Neural cell (in vitro differentiated cells): ENCODE data around the gene FOXJ1.

ENCODE experiments used
- CTCF ChIP-seq: fragments of 450-650 bp; IDR thresholded peaks from 2 replicates; pipeline ENCODE4 v1.5.1; 2014; ENCODE audit warnings: antibody characterized with exemption, mild to moderate bottlenecking, moderate library complexity; ENCODE audit not compliant: poor library complexity, severe bottlenecking
- EP300 ChIP-seq: fragments of 450-650 bp; conservative IDR thresholded peaks from 2 replicates; pipeline ENCODE4 v1.6.1; 2014; ENCODE audit warnings: antibody characterized with exemption, mild to moderate bottlenecking, moderate library complexity; ENCODE audit not compliant: poor library complexity, severe bottlenecking
- EZH2 ChIP-seq: fragments of 200-600, 300-800 bp; shearing (Covaris generic), sonication (generic); IDR thresholded peaks from 2 replicates; pipeline ENCODE4 v1.6.1; 2014; ENCODE audit warnings: antibody characterized with exemption, low read length, borderline replicate concordance, mild to moderate bottlenecking; ENCODE audit not compliant: insufficient read depth, poor library complexity, severe bottlenecking
- POLR2AphosphoS5 ChIP-seq: IDR thresholded peaks from 2 replicates; pipeline ENCODE4 v1.6.1; 2012
- RAD21 ChIP-seq: fragments of 450-650 bp; conservative IDR thresholded peaks from 2 replicates; pipeline ENCODE4 v1.6.1; 2014; ENCODE audit warnings: antibody characterized with exemption, mild to moderate bottlenecking, moderate library complexity
- TF ChIP-seq, protein P1 (sequence below): IDR thresholded peaks from 2 replicates; pipeline ENCODE4 v1.6.1; 2012; ENCODE audit warnings: borderline replicate concordance

DNA sequence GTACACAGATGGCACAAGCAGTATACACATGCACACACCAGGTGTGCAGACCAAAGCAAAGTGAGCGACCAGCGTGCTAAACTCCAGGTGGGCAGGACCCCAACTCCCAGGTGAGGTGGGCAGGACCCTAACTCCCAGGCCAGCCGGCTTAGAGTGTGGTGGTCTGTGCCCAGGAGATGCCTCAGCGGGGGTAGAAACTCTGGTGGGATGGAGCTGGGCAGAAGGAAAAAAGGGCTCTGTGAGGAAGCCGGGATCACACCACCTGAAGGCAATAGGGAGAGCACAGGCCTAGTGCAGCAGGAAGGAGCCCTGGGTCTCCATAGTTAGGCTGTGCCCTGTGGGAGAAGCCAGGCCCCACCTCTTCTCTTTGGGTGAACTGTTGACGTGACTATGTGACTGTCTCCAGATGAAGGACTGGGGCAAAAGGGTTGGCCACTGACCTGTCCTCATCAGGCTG lies 1.6 kb upstream of the FOXJ1 start:
- TF ChIP-seq CTCF (no peak), EZH2 (no peak), POLR2AphosphoS5 (no peak), EP300 (no peak), RAD21 (no peak)
- TF ChIP-seq, protein P1, sequence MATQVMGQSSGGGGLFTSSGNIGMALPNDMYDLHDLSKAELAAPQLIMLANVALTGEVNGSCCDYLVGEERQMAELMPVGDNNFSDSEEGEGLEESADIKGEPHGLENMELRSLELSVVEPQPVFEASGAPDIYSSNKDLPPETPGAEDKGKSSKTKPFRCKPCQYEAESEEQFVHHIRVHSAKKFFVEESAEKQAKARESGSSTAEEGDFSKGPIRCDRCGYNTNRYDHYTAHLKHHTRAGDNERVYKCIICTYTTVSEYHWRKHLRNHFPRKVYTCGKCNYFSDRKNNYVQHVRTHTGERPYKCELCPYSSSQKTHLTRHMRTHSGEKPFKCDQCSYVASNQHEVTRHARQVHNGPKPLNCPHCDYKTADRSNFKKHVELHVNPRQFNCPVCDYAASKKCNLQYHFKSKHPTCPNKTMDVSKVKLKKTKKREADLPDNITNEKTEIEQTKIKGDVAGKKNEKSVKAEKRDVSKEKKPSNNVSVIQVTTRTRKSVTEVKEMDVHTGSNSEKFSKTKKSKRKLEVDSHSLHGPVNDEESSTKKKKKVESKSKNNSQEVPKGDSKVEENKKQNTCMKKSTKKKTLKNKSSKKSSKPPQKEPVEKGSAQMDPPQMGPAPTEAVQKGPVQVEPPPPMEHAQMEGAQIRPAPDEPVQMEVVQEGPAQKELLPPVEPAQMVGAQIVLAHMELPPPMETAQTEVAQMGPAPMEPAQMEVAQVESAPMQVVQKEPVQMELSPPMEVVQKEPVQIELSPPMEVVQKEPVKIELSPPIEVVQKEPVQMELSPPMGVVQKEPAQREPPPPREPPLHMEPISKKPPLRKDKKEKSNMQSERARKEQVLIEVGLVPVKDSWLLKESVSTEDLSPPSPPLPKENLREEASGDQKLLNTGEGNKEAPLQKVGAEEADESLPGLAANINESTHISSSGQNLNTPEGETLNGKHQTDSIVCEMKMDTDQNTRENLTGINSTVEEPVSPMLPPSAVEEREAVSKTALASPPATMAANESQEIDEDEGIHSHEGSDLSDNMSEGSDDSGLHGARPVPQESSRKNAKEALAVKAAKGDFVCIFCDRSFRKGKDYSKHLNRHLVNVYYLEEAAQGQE = no peak
